ENCODE data around the gene ANKIB1. TPM values are rescaled to one million over a fixed set of nuclear protein-coding genes. Genes with fewer than 3 reads are reported as not detected.
"Not testable (repeated sequence)": the region's sequence is repeated elsewhere in the genome, so short reads cannot be mapped to it uniquely, and the experiment has no call there.

ANKIB1 gene
- total and polyA plus RNA-seq, 11 donors: 9.0 to 67.9 (median 43.4) TPM

DNA sequence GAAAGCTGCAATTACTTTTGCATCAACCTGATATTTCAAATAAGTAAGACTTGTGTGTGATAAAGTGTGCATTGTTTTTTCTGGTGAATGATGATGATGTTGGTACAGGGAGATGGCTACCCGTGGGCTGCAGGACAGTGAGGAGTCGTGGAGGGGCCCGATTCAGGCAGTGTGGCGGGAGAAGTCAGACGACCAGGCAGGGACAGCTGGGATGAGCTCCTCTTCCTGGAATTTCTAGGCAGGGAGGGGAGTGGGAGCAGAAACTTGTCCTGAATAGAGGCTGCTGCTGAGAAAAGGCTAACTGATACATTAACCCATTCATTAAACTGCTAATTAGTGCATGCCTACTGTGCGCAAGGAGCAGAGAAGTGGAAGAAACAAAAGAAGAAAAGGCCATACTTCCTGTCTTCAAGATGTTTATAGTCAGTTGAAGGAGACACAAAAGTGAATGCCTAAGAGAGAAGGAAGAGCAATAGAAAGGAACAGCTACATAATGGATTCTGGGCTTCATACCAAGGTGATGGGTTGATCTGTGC is 192.2 kb downstream of the ANKIB1 start:
- no peaks in the 10 kb centered on the region for H3K36me3 ChIP-seq
- ATAC-seq (no peak), DNase-seq (no peak)
- H3K27ac ChIP-seq: no peak overlapping the region
- H3K4me1 ChIP-seq: no peaks in the 10 kb centered on the region
- H3K9me3 ChIP-seq: no peaks in the 10 kb centered on the region
- H3K4me3 ChIP-seq: no peak overlapping the region
- TF ChIP-seq POLR2A (IDR thresholded peaks at IDR 0.05) (no peak), CTCF (IDR thresholded peaks at IDR 0.05) (no peak)
- H3K27me3 ChIP-seq: peaks cover 0 to 5% (median 0%) of the 10 kb centered on the region in 9 donors
- WGBS, 4 donors: 48 to 72% (median 67%) methylated on average over 6 of the region's 6 CpGs
- intact Hi-C loops (cut with DNase I): no loop called here

DNA sequence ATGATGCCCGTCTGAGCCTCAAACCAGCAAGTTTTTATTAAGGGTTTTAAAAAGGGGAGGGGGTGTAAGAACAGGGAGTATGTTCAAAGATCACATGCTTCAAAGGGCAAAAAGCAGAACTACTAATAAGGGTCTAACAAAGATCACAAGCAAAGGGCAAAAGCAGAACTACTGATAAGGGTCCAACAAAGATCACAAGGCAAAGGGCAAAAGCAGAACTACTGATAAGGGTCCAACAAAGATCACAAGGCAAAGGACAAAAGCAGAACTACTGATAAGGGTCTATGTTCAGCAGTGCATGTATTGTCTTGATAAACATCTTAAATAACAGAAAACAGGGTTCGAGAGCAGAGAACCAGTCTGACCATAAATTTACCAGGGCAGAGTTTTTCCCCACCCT is 196.9 kb downstream of the ANKIB1 start:
- H3K4me3 ChIP-seq, H3K4me1 ChIP-seq, H3K9me3 ChIP-seq, H3K27me3 ChIP-seq, DNase-seq, ATAC-seq, H3K27ac ChIP-seq, H3K36me3 ChIP-seq: not testable (repeated sequence)
- 74 to 91% (median 84%) methylated on average over 2 of the region's 2 CpGs for WGBS, 4 donors
- intact Hi-C loops (cut with DNase I): loop anchor here in 6 of 10 donors (10.0 kb wide), 3 partner anchors 198 to 558 kb away; partner anchors contain the start of genes ANKIB1 (in 3 of the 6), KRIT1 (in 3 of the 6), LRRD1 (in 2 of the 6) and MTERF1 (in 2 of the 6)

DNA sequence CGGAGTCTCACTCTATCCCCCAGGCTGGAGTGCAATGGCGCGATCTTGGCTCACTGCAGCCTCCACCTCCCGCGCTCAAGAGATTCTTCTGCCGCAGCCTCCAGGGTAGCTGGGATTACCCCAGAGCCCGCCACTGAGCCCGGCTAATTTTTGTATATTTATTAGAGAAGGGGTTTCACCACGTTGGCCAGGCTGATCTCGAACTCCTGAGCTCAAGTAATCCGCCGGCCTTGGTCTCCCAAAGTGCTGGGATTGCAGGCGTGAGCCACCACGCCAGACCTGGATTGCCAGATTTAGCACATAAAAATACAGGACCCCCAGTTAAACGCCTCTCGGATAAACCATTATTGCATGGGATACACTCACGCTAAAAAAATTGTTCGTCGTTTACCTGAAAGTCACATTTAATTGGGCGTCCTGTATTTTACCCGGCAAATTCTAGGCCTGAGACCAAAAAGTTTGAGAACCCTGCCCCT is 201.1 kb downstream of the ANKIB1 start:
- WGBS, 4 donors: 53 to 57% (median 55%) methylated on average over 21 of the region's 21 CpGs
- H3K27ac ChIP-seq: peak overlapping the region in 10 of 12 donors; percentile 94 to 98 (median 97)
- TF ChIP-seq CTCF (IDR thresholded peaks at IDR 0.05) (peak in 2 of 12 donors; percentile 80 to 88), POLR2A (IDR thresholded peaks at IDR 0.05) (no peak)
- no peaks in the 10 kb centered on the region for H3K9me3 ChIP-seq
- intact Hi-C loops (cut with DNase I): loop anchor here (1.0 to 10.0 kb wide), 11 partner anchors 23 to 620 kb away; partner anchors contain the start of genes ANKIB1 (in 8 of the 10), KRIT1 (in 8 of the 10), LRRD1 (in 6 of the 10) and MTERF1 (in 3 of the 10)
- ATAC-seq: peak in 1 of 4 donors; percentile 13
- DNase-seq: no peak
- no peaks in the 10 kb centered on the region for H3K27me3 ChIP-seq
- H3K36me3 ChIP-seq: peaks cover 0 to 30% (median 26%) of the 10 kb centered on the region in 9 donors
- H3K4me1 ChIP-seq: peaks cover 0 to 19% (median 11%) of the 10 kb centered on the region in 12 donors
- peak overlapping the region in 11 of 12 donors; percentile 81 to 100 (median 93) for H3K4me3 ChIP-seq

DNA sequence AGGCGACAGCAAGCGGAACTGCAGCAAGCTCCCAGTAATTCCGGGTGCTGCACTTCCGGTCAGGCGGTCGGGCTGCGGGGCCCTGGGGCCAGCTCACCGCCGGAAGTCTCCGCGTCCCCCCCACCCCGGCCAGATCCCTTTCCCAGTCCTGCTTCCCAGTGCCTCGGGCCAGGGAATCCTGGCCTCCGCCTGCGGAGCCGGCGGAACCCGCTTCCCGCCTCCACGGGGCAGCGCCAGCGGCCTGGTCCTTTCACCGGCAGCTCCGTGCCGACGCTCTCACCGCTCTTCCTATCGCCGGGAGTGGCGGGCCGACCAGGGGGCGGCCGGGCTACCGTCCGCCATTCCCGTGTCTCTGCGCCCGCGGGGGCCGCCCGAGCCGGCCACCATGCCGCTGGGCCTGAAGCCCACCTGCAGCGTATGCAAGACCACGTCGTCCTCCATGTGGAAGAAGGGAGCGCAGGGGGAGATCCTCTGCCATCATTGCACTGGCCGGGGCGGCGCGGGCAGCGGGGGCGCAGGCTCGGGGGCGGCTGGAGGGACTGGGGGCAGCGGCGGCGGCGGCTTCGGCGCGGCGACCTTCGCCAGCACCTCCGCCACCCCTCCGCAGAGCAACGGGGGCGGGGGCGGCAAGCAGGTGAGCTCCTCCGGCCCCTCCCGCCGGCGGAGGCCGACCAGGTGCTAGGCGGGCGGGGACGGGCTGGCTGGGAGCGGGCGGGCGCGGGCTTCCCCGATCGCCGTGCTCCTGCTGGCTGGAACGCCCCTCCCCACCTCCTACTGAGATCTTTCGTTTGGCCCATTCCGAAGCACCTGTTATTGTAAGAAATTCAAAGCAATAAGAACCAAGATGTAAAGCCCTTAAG is 201.8 kb downstream of the ANKIB1 start, which contains the start of gene GATAD1:
GATAD1 (plus strand) TSS at position 138 of the 860 bp plus-strand sequence; CDS start at position 386, 248 bp downstream.
- ATAC-seq (peak; percentile 94 to 100 (median 99)), DNase-seq (peak; percentile 93 to 94 (median 94))
- WGBS, 4 donors: 0 to 1% (median 0%) methylated on average over 31 to 87 of the region's 87 CpGs
- Histone ChIP-seq H3K4me1 (peaks cover 0 to 19% (median 11%) of the 10 kb centered on the region in 12 donors), H3K36me3 (peaks cover 0 to 37% (median 33%) of the 10 kb centered on the region in 9 donors), H3K27me3 (no peaks in the 10 kb centered on the region), H3K4me3 (peak within 1 kb of the TSS; percentile 81 to 100 (median 92)), H3K9me3 (no peaks in the 10 kb centered on the region), H3K27ac (peak within 1 kb of the TSS; percentile 79 to 98 (median 96))
- TF ChIP-seq CTCF (IDR thresholded peaks at IDR 0.05) (peak in 10 of 12 donors; percentile 87 to 98 (median 94)), POLR2A (IDR thresholded peaks at IDR 0.05) (peak in 1 of 2 donors; percentile 70)
- intact Hi-C loops (cut with DNase I): loop anchor here (1.0 to 10.0 kb wide), 11 partner anchors 23 to 620 kb away; partner anchors contain the start of genes ANKIB1 (in 8 of the 10), KRIT1 (in 8 of the 10), LRRD1 (in 6 of the 10) and MTERF1 (in 4 of the 10)

Data from heart left ventricle (tissue), 16 donors.